Smooth muscle cell (in vitro differentiated cells): Measurements from ENCODE around the gene SLC25A36. TPM values are rescaled to one million over a fixed set of nuclear protein-coding genes. Genes with fewer than 3 reads are reported as not detected.
A peak's percentile ranks its signal among the peaks of the same experiment; 100 is the strongest.

ENCODE experiments used
- DNase-seq: peaks from one replicate; lab custom pipeline; 2025; ENCODE audit not compliant: unreplicated experiment; lab: John Stamatoyannopoulos, UW
- H2AFZ ChIP-seq: fragments of 200-600 bp; sonication (generic); 2 replicates; pipeline ENCODE4 v1.6.0; 2016; ENCODE audit warnings: antibody characterized with exemption, low read depth, mild to moderate bottlenecking
- H3F3A ChIP-seq: fragments of 200-600 bp; sonication (generic); 2 replicates; pipeline ENCODE4 v1.6.0; 2017; ENCODE audit warnings: antibody characterized with exemption, low read depth
- H3K27ac ChIP-seq: fragments of 200-600 bp; sonication (generic); 2 replicates; pipeline ENCODE4 v1.5.1; 2016; ENCODE audit warnings: low read depth, mild to moderate bottlenecking
- H3K27me3 ChIP-seq: fragments of 200-600 bp; sonication (generic); 2 replicates; pipeline ENCODE4 v1.6.1; 2016; ENCODE audit warnings: low read depth, mild to moderate bottlenecking
- H3K36me3 ChIP-seq: fragments of 200-600 bp; sonication (generic); 2 replicates; pipeline ENCODE4 v1.5.1; 2016; ENCODE audit warnings: low read depth
- H3K4me1 ChIP-seq: fragments of 200-600 bp; sonication (generic); 2 replicates; pipeline ENCODE4 v1.5.1; 2016; ENCODE audit warnings: low read depth
- H3K4me2 ChIP-seq: fragments of 200-600 bp; sonication (generic); 2 replicates; pipeline ENCODE4 v1.6.0; 2016; ENCODE audit warnings: mild to moderate bottlenecking
- H3K4me3 ChIP-seq: fragments of 200-600 bp; sonication (generic); 2 replicates; pipeline ENCODE4 v1.5.1; 2016; ENCODE audit warnings: mild to moderate bottlenecking
- H3K79me2 ChIP-seq: fragments of 200-600 bp; sonication (generic); 2 replicates; pipeline ENCODE4 v1.6.0; 2016; ENCODE audit warnings: low read depth, mild to moderate bottlenecking
- H3K9ac ChIP-seq: fragments of 200-600 bp; sonication (generic); 2 replicates; pipeline ENCODE4 v1.6.0; 2016; ENCODE audit warnings: low read depth
- H3K9me3 ChIP-seq: fragments of 200-600 bp; sonication (generic); replicated peaks from 2 replicates; pipeline ENCODE4 v1.5.1; 2016; ENCODE audit warnings: low read depth
- H4K20me1 ChIP-seq: fragments of 200-600 bp; sonication (generic); 2 replicates; pipeline ENCODE4 v1.6.0; 2016; ENCODE audit warnings: low read depth
- WGBS: methylation state at CpG from one replicate; pipeline ENCODE4 v1.1.7; 2016; ENCODE audit warnings: low lambda C conversion rate; 5-methylcytosine and 5-hydroxymethylcytosine counted together
- polyA plus RNA-seq: library from polyadenylated mRNA; unstranded; fragments of >200 nt; fragmentation: Nextera tagmentation; extraction: Ambion mirVana; gene quantifications from 2 replicates; pipeline ENCODE4 v1.2.1, GENCODE V29; 2016
- total RNA-seq: library from RNA; depleted of rRNA; stranded (reverse); fragments of >200 nt; gene quantifications from 2 replicates; pipeline ENCODE4 v1.2.3, GENCODE V29; 2014
- TF ChIP-seq, protein P1 (sequence below): fragments of 200-600 bp; sonication (generic); IDR thresholded peaks from 2 replicates; pipeline ENCODE4 v1.5.1; 2017; ENCODE audit warnings: borderline replicate concordance, mild to moderate bottlenecking, antibody characterized with exemption; ENCODE audit not compliant: insufficient read depth, poor library complexity, severe bottlenecking

Gene SLC25A36
- total RNA-seq (79.2 and 109 TPM in 2 replicates), polyA plus RNA-seq (27.6 and 31.2 TPM in 2 replicates)

GRCh38 chr3:140941434-140942220 lies at the start of gene SLC25A36:
Gene SLC25A36 (plus strand): TSS chr3:140941836. CDS start chr3:140942055, 219 bp downstream.
- Histone ChIP-seq H3K4me3 (peak within 1 kb of the TSS; percentile 93), H3K9ac (peak within 1 kb of the TSS; percentile 96), H3K79me2 (peaks cover 40% of the 10 kb centered on the region), H3K9me3 (no peaks in the 10 kb centered on the region), H3K4me1 (peaks cover 17% of the 10 kb centered on the region), H2AFZ (peak within 1 kb of the TSS; percentile 91), H3K27ac (peak within 1 kb of the TSS; percentile 96), H3K4me2 (peak within 1 kb of the TSS; percentile 94), H4K20me1 (peaks cover 40% of the 10 kb centered on the region), H3K27me3 (no peaks in the 10 kb centered on the region), H3K36me3 (no peaks in the 10 kb centered on the region), H3F3A (peaks cover 6% of the 10 kb centered on the region)
- WGBS, result under 1% methylated on average over 63 of the region's 72 CpGs
- peak; percentile 80 for DNase-seq
- TF ChIP-seq, protein P1, sequence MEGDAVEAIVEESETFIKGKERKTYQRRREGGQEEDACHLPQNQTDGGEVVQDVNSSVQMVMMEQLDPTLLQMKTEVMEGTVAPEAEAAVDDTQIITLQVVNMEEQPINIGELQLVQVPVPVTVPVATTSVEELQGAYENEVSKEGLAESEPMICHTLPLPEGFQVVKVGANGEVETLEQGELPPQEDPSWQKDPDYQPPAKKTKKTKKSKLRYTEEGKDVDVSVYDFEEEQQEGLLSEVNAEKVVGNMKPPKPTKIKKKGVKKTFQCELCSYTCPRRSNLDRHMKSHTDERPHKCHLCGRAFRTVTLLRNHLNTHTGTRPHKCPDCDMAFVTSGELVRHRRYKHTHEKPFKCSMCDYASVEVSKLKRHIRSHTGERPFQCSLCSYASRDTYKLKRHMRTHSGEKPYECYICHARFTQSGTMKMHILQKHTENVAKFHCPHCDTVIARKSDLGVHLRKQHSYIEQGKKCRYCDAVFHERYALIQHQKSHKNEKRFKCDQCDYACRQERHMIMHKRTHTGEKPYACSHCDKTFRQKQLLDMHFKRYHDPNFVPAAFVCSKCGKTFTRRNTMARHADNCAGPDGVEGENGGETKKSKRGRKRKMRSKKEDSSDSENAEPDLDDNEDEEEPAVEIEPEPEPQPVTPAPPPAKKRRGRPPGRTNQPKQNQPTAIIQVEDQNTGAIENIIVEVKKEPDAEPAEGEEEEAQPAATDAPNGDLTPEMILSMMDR, result no peak

- 59% methylated on average over 3 of the region's 3 CpGs for WGBS
- DNase-seq, result no peak
These were observed 44.6 kb upstream of the SLC25A36 start for GRCh38 chr3:140896997-140897396.

GRCh38 chr3:140898340-140899180 lies 43.1 kb upstream of the SLC25A36 start:
- Histone ChIP-seq H2AFZ (no peak overlapping the region), H3K27me3 (peaks cover 18% of the 10 kb centered on the region), H3K4me1 (no peaks in the 10 kb centered on the region), H3K27ac (no peak overlapping the region), H3K79me2 (no peaks in the 10 kb centered on the region), H3K9me3 (no peaks in the 10 kb centered on the region), H3F3A (no peaks in the 10 kb centered on the region), H4K20me1 (no peaks in the 10 kb centered on the region), H3K36me3 (no peaks in the 10 kb centered on the region), H3K4me2 (no peak overlapping the region), H3K4me3 (no peak overlapping the region), H3K9ac (no peak overlapping the region)
- DNase-seq, result no peak
- whole genome bisulfite sequencing, result 58% methylated on average over 3 of the region's 3 CpGs
- TF ChIP-seq, protein P1, result peak; percentile 46

More at GRCh38 chr3:140896997-140897396, 44.6 kb upstream of the SLC25A36 start:
- TF ChIP-seq, protein P1, result no peak
- Histone ChIP-seq H3K79me2 (no peaks in the 10 kb centered on the region), H3K36me3 (no peaks in the 10 kb centered on the region), H3K4me1 (no peaks in the 10 kb centered on the region), H3K9me3 (no peaks in the 10 kb centered on the region), H3F3A (no peaks in the 10 kb centered on the region), H3K4me3 (no peak overlapping the region), H3K27ac (no peak overlapping the region), H2AFZ (no peak overlapping the region), H4K20me1 (no peaks in the 10 kb centered on the region), H3K27me3 (peaks cover 28% of the 10 kb centered on the region), H3K9ac (no peak overlapping the region), H3K4me2 (no peak overlapping the region)
